H9 (cell line): Measurements from ENCODE around the gene TTC23. TPM values are rescaled to one million over a fixed set of nuclear protein-coding genes. Genes with fewer than 3 reads are reported as not detected.

ENCODE experiments used
- DNase-seq: peaks from one replicate; pipeline ENCODE4 v3.0.0-alpha.2; 2017
- H2AFZ ChIP-seq: one replicate; pipeline ENCODE4 v1.6.1; 2013; ENCODE audit warnings: mild to moderate bottlenecking, low read length, control low read depth, moderate library complexity
- H2AK5ac ChIP-seq: 2 replicates; pipeline ENCODE4 v1.6.1; 2013; ENCODE audit warnings: low read length, control low read depth, mixed read lengths; ENCODE audit not compliant: insufficient read length
- H2BK120ac ChIP-seq: one replicate; pipeline ENCODE4 v1.6.1; 2013; ENCODE audit warnings: low read depth, mild to moderate bottlenecking, low read length, control low read depth, inconsistent platforms; ENCODE audit not compliant: poor library complexity, severe bottlenecking
- H2BK12ac ChIP-seq: 2 replicates; pipeline ENCODE4 v1.6.1; 2013; ENCODE audit warnings: low read length, control low read depth, mixed read lengths, low read depth; ENCODE audit not compliant: insufficient read length
- H2BK15ac ChIP-seq: 2 replicates; pipeline ENCODE4 v1.6.1; 2013; ENCODE audit warnings: low read depth, low read length, control low read depth
- H2BK20ac ChIP-seq: one replicate; pipeline ENCODE4 v1.6.1; 2013; ENCODE audit warnings: low read depth, mild to moderate bottlenecking, low read length, control low read depth, inconsistent platforms; ENCODE audit not compliant: poor library complexity, severe bottlenecking
- H2BK5ac ChIP-seq: 2 replicates; pipeline ENCODE4 v1.6.1; 2013; ENCODE audit warnings: low read length, control low read depth, mixed read lengths; ENCODE audit not compliant: insufficient read length
- H3K14ac ChIP-seq: 2 replicates; pipeline ENCODE4 v1.6.1; 2013; ENCODE audit warnings: low read length, control low read depth; ENCODE audit not compliant: insufficient read depth
- H3K18ac ChIP-seq: 2 replicates; pipeline ENCODE4 v1.6.1; 2013; ENCODE audit warnings: low read depth, mild to moderate bottlenecking, mixed read lengths, low read length, control low read depth; ENCODE audit not compliant: insufficient read length
- H3K23ac ChIP-seq: 2 replicates; pipeline ENCODE4 v1.6.1; 2013; ENCODE audit warnings: low read length, control low read depth, mixed read lengths, low read depth; ENCODE audit not compliant: insufficient read length
- H3K23me2 ChIP-seq: 2 replicates; pipeline ENCODE4 v1.6.1; 2013; ENCODE audit warnings: low read depth, mild to moderate bottlenecking, mixed read lengths, low read length, control low read depth; ENCODE audit not compliant: insufficient read length, poor library complexity, severe bottlenecking
- H3K27ac ChIP-seq: 2 replicates; pipeline ENCODE4 v1.5.1; 2013; ENCODE audit warnings: low read length, control low read depth, mixed read lengths, low read depth; ENCODE audit not compliant: insufficient read length
- H3K27me3 ChIP-seq: 2 replicates; pipeline ENCODE4 v1.6.1; 2013; ENCODE audit warnings: low read length, control low read depth, inconsistent platforms; ENCODE audit not compliant: insufficient read depth
- H3K4ac ChIP-seq: 2 replicates; pipeline ENCODE4 v1.6.1; 2013; ENCODE audit warnings: low read depth, mild to moderate bottlenecking, control low read depth, inconsistent platforms, low read length, moderate library complexity
- H3K4me1 ChIP-seq: 2 replicates; pipeline ENCODE4 v1.6.1; 2013; ENCODE audit warnings: low read length, control low read depth, inconsistent platforms; ENCODE audit not compliant: insufficient read depth
- H3K4me2 ChIP-seq: 2 replicates; pipeline ENCODE4 v1.6.1; 2013; ENCODE audit warnings: low read length, control low read depth, mixed read lengths; ENCODE audit not compliant: insufficient read length, insufficient read depth
- H3K56ac ChIP-seq: 2 replicates; pipeline ENCODE4 v1.6.1; 2013; ENCODE audit warnings: low read depth, mild to moderate bottlenecking, mixed read lengths, low read length, control low read depth; ENCODE audit not compliant: insufficient read length
- H3K79me1 ChIP-seq: 2 replicates; pipeline ENCODE4 v1.6.1; 2013; ENCODE audit warnings: low read depth, mild to moderate bottlenecking, moderate library complexity, low read length, control low read depth, inconsistent platforms; ENCODE audit not compliant: insufficient read depth, poor library complexity, severe bottlenecking
- H3K79me2 ChIP-seq: 2 replicates; pipeline ENCODE4 v1.6.1; 2013; ENCODE audit warnings: low read length, control low read depth, inconsistent platforms; ENCODE audit not compliant: insufficient read depth
- H3K9ac ChIP-seq: 2 replicates; pipeline ENCODE4 v1.6.1; 2013; ENCODE audit warnings: low read length, control low read depth, mixed read lengths; ENCODE audit not compliant: insufficient read length; ENCODE audit errors: extremely low read depth
- H3K9me3 ChIP-seq: one replicate; pipeline ENCODE4 v1.6.1; 2013; ENCODE audit warnings: low read depth, low read length, inconsistent platforms; ENCODE audit not compliant: control insufficient read depth
- H3T11ph ChIP-seq: one replicate; pipeline ENCODE4 v1.6.1; 2013; ENCODE audit warnings: mild to moderate bottlenecking, low read length, control low read depth, inconsistent platforms
- H4K20me1 ChIP-seq: one replicate; pipeline ENCODE4 v1.6.1; 2013; ENCODE audit not compliant: control insufficient read depth, insufficient read length, insufficient read depth
- H4K5ac ChIP-seq: 2 replicates; pipeline ENCODE4 v1.6.1; 2013; ENCODE audit warnings: low read depth, mild to moderate bottlenecking, mixed read lengths, low read length, control low read depth; ENCODE audit not compliant: insufficient read length
- H4K8ac ChIP-seq: replicated peaks from 2 replicates; pipeline ENCODE4 v1.6.1; 2013; ENCODE audit warnings: low read length, control low read depth, mixed read lengths, low read depth; ENCODE audit not compliant: insufficient read length
- H4K91ac ChIP-seq: 2 replicates; pipeline ENCODE4 v1.6.1; 2013; ENCODE audit warnings: low read depth, mild to moderate bottlenecking, moderate library complexity, mixed read lengths, low read length, control low read depth; ENCODE audit not compliant: insufficient read length
- H3K27ac Mint-ChIP-seq, 3 experiments: 2 replicates in 2 of 3; 3 replicates in 1 of 3; pipeline ENCODE4 v1.8.0; 2020 to 2021; ENCODE audit warnings: mixed read lengths in 3 of 3, mild to moderate bottlenecking in 1 of 3, moderate library complexity in 1 of 3
- H3K27me3 Mint-ChIP-seq: 2 replicates; pipeline ENCODE4 v1.8.0; 2021; ENCODE audit warnings: low read depth, mild to moderate bottlenecking, moderate library complexity, mixed read lengths
- H3K36me3 Mint-ChIP-seq, 3 experiments: 2 replicates in 2 of 3; 3 replicates in 1 of 3; pipeline ENCODE4 v1.8.0; 2020 to 2021; ENCODE audit warnings: low read depth in 3 of 3, mixed read lengths in 3 of 3; ENCODE audit not compliant: insufficient read depth in 1 of 3
- H3K4me1 Mint-ChIP-seq, 2 experiments: 2 replicates each; pipeline ENCODE4 v1.8.0; 2020; ENCODE audit warnings: mixed read lengths in 2 of 2
- H3K4me3 Mint-ChIP-seq, 2 experiments: 2 replicates in 1 of 2; 3 replicates in 1 of 2; pipeline ENCODE4 v1.8.0; 2020 to 2021; ENCODE audit warnings: mild to moderate bottlenecking in 2 of 2, mixed read lengths in 2 of 2, moderate library complexity in 1 of 2
- H3K9me3 Mint-ChIP-seq, 2 experiments: 2 replicates in 1 of 2; 3 replicates in 1 of 2; pipeline ENCODE4 v1.8.0; 2020; ENCODE audit warnings: mild to moderate bottlenecking in 2 of 2, mixed read lengths in 2 of 2, moderate library complexity in 1 of 2
- CTCF ChIP-seq: fragments of 200-600 bp; sonication (generic); conservative IDR thresholded peaks from 3 replicates; pipeline ENCODE4 v1.8.0; 2021; ENCODE audit warnings: antibody characterized with exemption, mild to moderate bottlenecking
- WGBS: extraction: QIAGEN DNeasy Blood & Tissue Kit; methylation state at CpG from one replicate; pipeline ENCODE4 v1.1.7; 2013; ENCODE audit warnings: missing lambda C conversion rate, low lambda C conversion rate, mixed read lengths; ENCODE audit not compliant: insufficient read length; ENCODE audit errors: extremely low coverage; 5-methylcytosine and 5-hydroxymethylcytosine counted together
- total RNA-seq: library from RNA; stranded (reverse); gene quantifications from 2 replicates; pipeline ENCODE4 v1.2.1, GENCODE V29; 2021

The TTC23 gene
- total RNA-seq, 1 experiment from 2014 or later, result 14.3 TPM

DNA sequence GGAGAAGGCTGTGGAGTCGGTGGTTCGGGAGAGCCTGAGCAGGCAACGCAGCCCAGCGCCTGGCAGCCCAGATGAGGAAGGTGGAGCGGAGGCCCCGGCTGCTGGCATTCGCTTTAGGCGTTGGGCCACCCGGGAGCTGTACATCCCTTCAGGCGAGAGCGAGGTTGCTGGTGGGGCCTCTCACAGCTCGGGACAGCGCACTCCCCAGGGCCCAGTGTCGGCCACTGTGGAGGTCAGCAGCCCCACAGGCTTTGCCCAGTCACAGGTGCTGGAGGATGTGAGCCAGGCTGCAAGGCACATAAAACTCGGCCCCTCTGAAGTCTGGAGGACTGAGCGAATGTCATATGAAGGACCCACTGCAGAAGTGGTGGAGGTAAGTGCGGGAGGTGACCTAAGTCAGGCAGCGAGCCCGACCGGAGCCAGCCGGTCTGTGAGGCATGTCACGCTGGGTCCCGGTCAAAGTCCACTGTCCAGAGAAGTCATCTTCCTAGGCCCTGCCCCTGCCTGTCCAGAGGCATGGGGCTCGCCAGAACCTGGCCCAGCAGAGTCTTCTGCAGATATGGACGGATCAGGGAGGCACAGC, 117.8 kb downstream of the TTC23 start:
- Histone ChIP-seq H3K23ac (no peak overlapping the region), H2BK20ac (no peak overlapping the region), H4K5ac (no peak overlapping the region), H2BK12ac (no peak overlapping the region), H3K79me1 (no peaks in the 10 kb centered on the region), H4K20me1 (no peaks in the 10 kb centered on the region), H2AK5ac (no peak overlapping the region), H3K9ac (no peak overlapping the region), H2BK15ac (no peak overlapping the region), H3K23me2 (no peaks in the 10 kb centered on the region), H3K14ac (no peak overlapping the region), H3K27ac (no peak overlapping the region), H4K8ac (no peak overlapping the region), H2AFZ (no peak overlapping the region), H3T11ph (no peak overlapping the region), H3K18ac (no peak overlapping the region), H2BK120ac (no peak overlapping the region), H3K4ac (no peak overlapping the region), H3K9me3 (no peaks in the 10 kb centered on the region), H3K56ac (no peak overlapping the region), H3K4me2 (no peak overlapping the region), H3K27me3 (no peaks in the 10 kb centered on the region), H3K4me1 (no peaks in the 10 kb centered on the region), H2BK5ac (no peak overlapping the region), H3K79me2 (no peaks in the 10 kb centered on the region), H4K91ac (no peak overlapping the region)
- Mint-ChIP-seq H3K36me3 (peaks cover 0 to 10% (median 7%) of the 10 kb centered on the region in 3 experiments; a peak in 4 of 7 replicates), H3K9me3 (no peaks in the 10 kb centered on the region), H3K27ac (no peak overlapping the region), H3K4me3 (no peak overlapping the region), H3K27me3 (no peaks in the 10 kb centered on the region; the same call in 1 of the 2 replicates), H3K4me1 (peaks cover 3% of the 10 kb centered on the region in 2 experiments)
- no CpG with 5 or more reads among the region's 25 CpGs for WGBS
- no peak for TF ChIP-seq CTCF
- no peak for DNase-seq
